Parathyroid adenoma (tissue), 2 donors: ENCODE measurements around the gene ACIN1.

Experiments used
- H2AFZ ChIP-seq: fragments of 300-600 bp; sonication (generic); one replicate; pipeline ENCODE4 v1.7.0; 2017; ENCODE audit warnings: antibody characterized with exemption, mild to moderate bottlenecking
- H3K27ac ChIP-seq: fragments of 300-600 bp; sonication (generic); one replicate; pipeline ENCODE4 v1.7.0; 2017
- H3K27me3 ChIP-seq: fragments of 300-600 bp; sonication (generic); one replicate; pipeline ENCODE4 v1.7.0; 2017; ENCODE audit warnings: low read length; ENCODE audit not compliant: control insufficient read depth, insufficient read depth
- H3K36me3 ChIP-seq: fragments of 300-600 bp; sonication (generic); one replicate; pipeline ENCODE4 v1.7.0; 2017; ENCODE audit warnings: low read length; ENCODE audit not compliant: control insufficient read depth, insufficient read depth
- H3K4me1 ChIP-seq: fragments of 300-600 bp; sonication (generic); one replicate; pipeline ENCODE4 v1.7.0; 2017; ENCODE audit warnings: control low read depth
- H3K4me2 ChIP-seq: fragments of 300-600 bp; sonication (generic); one replicate; pipeline ENCODE4 v1.7.0; 2017; ENCODE audit warnings: low read length
- H3K4me3 ChIP-seq: fragments of 300-600 bp; sonication (generic); one replicate; pipeline ENCODE4 v1.7.0; 2017; ENCODE audit warnings: low read depth, low read length
- H3K79me2 ChIP-seq: fragments of 300-600 bp; sonication (generic); one replicate; pipeline ENCODE4 v1.7.0; 2017; ENCODE audit warnings: control low read depth
- H3K9ac ChIP-seq: fragments of 300-600 bp; sonication (generic); one replicate; pipeline ENCODE4 v1.7.0; 2017; ENCODE audit warnings: mild to moderate bottlenecking
- H3K9me3 ChIP-seq: fragments of 300-600 bp; sonication (generic); one replicate; pipeline ENCODE4 v1.7.0; 2017; ENCODE audit warnings: low read length; ENCODE audit not compliant: control insufficient read depth
- CTCF ChIP-seq: fragments of 300-600 bp; sonication (generic); IDR thresholded peaks from one replicate; pipeline ENCODE4 v1.7.0; 2017; ENCODE audit warnings: antibody characterized with exemption, mild to moderate bottlenecking
- donor health status: primary hyperparathyroidism.

ACIN1 gene

GRCh38 chr14:23071244-23071920 is 23.6 kb downstream of the ACIN1 start:
- peaks cover 5% of the 10 kb centered on the region for H3K79me2 ChIP-seq
- H3K27me3 ChIP-seq: no peaks in the 10 kb centered on the region
- H3K4me2 ChIP-seq: peak overlapping the region; percentile 85
- H3K9ac ChIP-seq: no peak overlapping the region
- H3K4me1 ChIP-seq: peaks cover 24% of the 10 kb centered on the region
- no peaks in the 10 kb centered on the region for H3K36me3 ChIP-seq
- H3K4me3 ChIP-seq: peak overlapping the region; percentile 70
- H3K9me3 ChIP-seq: no peaks in the 10 kb centered on the region
- no peak for TF ChIP-seq CTCF
- H2AFZ ChIP-seq: peak overlapping the region; percentile 74
- peak overlapping the region; percentile 85 for H3K27ac ChIP-seq

- H3K36me3 ChIP-seq: no peaks in the 10 kb centered on the region
- peak overlapping the region; percentile 85 for H3K4me2 ChIP-seq
- no peak for TF ChIP-seq CTCF
- peaks cover 24% of the 10 kb centered on the region for H3K4me1 ChIP-seq
- peak overlapping the region; percentile 85 for H3K27ac ChIP-seq
- no peak overlapping the region for H3K9ac ChIP-seq
- H2AFZ ChIP-seq: no peak overlapping the region
- no peaks in the 10 kb centered on the region for H3K9me3 ChIP-seq
- peak overlapping the region; percentile 70 for H3K4me3 ChIP-seq
- no peaks in the 10 kb centered on the region for H3K27me3 ChIP-seq
- H3K79me2 ChIP-seq: peaks cover 8% of the 10 kb centered on the region
Measured at GRCh38 chr14:23070262-23071129, 24.4 kb downstream of the ACIN1 start.

- Histone ChIP-seq H3K9ac (no peak overlapping the region), H3K36me3 (no peaks in the 10 kb centered on the region)
Measured at GRCh38 chr14:23069413-23069806, 25.5 kb downstream of the ACIN1 start.

DNA sequence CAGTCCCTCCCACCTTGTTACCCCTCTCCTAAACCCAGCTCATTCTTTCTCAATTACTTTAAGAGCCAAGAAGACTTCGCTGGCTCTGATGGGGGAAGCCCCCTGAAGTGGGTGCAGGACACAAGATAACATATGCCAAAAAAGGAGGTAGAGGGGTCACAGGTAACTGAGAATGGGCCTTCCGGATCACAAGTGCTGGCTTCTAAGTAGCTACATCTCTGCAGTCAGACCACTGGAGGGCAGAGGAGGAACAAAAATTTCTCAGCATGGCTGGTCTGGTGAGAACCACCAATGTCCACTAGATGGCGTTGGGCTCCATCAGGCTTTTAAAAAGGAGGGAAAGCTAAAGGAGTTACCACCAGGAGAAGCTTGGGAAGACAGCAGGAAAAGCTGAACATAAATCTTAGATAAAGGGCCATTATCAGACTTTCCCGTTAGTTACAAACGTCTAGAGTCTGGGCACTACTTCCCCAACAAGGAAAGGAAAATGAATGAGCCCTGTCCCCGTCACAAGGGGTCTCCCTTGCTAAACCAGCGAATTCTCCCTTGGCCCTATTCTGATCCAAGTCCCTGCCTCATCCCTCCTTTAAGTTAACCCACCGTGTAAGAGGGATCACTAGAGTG is 26.0 kb downstream of the ACIN1 start:
- H3K79me2 ChIP-seq: peaks cover 11% of the 10 kb centered on the region
- no peaks in the 10 kb centered on the region for H3K27me3 ChIP-seq
- no peak overlapping the region for H3K9ac ChIP-seq
- no peak overlapping the region for H3K4me2 ChIP-seq
- no peak overlapping the region for H3K4me3 ChIP-seq
- peaks cover 24% of the 10 kb centered on the region for H3K4me1 ChIP-seq
- TF ChIP-seq CTCF: peak; percentile 98
- no peaks in the 10 kb centered on the region for H3K9me3 ChIP-seq
- no peak overlapping the region for H2AFZ ChIP-seq
- no peaks in the 10 kb centered on the region for H3K36me3 ChIP-seq
- no peak overlapping the region for H3K27ac ChIP-seq

More at GRCh38 chr14:23069413-23069806, 25.5 kb downstream of the ACIN1 start:
- Histone ChIP-seq H3K4me3 (no peak overlapping the region), H3K79me2 (peaks cover 8% of the 10 kb centered on the region), H3K27ac (no peak overlapping the region), H3K4me2 (no peak overlapping the region), H3K9me3 (no peaks in the 10 kb centered on the region), H3K27me3 (no peaks in the 10 kb centered on the region), H2AFZ (no peak overlapping the region), H3K4me1 (peaks cover 24% of the 10 kb centered on the region)
- no peak for TF ChIP-seq CTCF
